Dedifferentiated amniotic fluid mesenchymal stem cell (primary cell): ENCODE measurements around the gene SATB2.

ENCODE experiments used
- DNase-seq: peaks from one replicate; pipeline ENCODE4 v3.0.0-alpha.2; 2016; ENCODE audit errors: extremely low spot score

Gene SATB2

GRCh38 chr2:199405241-199405640, 52.5 kb downstream of the SATB2 start:
- no peak for DNase-seq

DNA sequence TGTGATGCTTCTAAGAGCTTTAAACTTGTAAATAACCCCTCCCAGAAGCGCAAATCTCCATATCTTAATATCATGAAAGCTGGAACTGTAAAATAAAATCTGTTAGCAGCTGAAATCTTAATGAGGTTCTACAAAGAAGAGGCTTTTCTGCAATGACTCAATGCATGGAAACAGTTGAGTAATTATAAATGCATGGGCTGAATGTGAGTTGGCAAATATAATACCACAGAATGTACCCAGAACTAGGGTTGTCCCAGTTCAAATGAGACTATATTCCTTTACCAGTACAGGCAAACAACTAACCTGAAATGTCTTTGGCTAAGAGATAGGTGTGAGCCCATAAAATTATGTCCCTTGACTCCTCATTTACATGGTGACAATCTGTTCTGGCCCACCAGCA, 52.9 kb downstream of the SATB2 start:
- DNase-seq, result peak; percentile 72

- DNase-seq, result no peak
Measured at GRCh38 chr2:199395311-199395710, 62.4 kb downstream of the SATB2 start.

DNA sequence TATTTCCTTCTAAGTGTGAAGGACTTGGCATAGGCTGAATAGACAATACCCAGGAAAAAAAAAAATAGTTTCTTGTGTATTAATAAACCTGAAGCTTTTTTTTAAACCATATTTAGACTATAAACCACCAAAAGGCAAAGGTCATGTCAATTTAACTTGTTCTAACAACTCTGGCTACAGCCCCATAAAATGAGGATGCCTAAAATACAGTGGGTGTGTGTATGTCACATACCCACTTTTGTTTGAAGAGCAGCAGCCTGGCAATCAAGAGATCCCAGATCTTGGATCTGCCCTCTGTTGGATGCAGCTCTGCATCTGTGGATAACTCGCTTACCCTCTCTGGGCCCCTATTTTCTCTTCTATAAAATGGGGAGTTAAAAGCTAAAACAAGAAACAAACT, 65.4 kb downstream of the SATB2 start:
- DNase-seq, result no peak

DNA sequence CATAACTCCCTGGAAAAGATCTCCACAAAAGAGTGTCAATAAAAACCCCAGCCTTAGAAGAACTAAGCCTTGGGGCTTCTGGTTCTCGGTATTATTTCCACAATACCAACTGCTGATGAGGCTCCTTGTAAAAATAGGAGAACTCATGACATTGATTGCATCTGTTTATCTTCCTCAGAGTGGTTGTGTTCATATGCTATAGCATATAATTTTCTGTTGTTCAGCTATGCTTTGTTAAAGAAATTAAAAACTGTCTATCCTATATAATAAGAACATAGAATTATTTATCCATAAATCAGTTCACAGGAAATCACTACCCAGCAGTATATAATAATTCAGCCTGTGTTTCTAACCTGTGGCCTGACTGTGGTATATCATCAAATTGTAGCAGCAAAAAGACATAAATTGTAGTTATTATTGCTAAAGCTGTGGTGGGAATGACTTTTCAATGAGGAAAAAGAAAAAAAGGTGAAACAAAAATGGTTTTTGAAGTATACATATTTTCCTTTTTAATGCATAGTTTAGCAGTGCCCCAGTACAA, 68.9 kb downstream of the SATB2 start:
- DNase-seq, result no peak

GRCh38 chr2:199384043-199384442, 73.7 kb downstream of the SATB2 start:
- DNase-seq, result no peak

GRCh38 chr2:199383021-199383420, 74.7 kb downstream of the SATB2 start:
- no peak for DNase-seq

- peak; percentile 85 for DNase-seq
Measured at GRCh38 chr2:199382091-199382490, 75.6 kb downstream of the SATB2 start.

DNA sequence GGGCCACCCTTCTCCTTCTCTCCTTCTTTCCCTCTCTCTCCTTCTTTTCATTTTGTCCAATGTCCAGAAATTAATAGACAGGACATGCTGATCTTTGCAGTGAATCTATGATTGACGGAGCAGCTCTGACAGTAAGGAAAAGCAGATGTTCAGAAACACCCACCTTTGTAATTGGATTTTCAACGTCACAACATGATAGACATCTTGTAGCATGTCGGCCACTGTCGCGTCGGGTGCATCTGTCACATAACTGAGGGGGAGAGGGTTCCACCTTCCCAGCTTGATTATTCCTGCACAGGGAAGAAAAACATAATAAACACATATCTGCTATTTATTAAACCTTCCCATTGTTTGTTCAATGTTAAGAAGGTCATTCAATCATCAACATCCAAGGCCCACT, 76.2 kb downstream of the SATB2 start:
- DNase-seq, result no peak

DNA sequence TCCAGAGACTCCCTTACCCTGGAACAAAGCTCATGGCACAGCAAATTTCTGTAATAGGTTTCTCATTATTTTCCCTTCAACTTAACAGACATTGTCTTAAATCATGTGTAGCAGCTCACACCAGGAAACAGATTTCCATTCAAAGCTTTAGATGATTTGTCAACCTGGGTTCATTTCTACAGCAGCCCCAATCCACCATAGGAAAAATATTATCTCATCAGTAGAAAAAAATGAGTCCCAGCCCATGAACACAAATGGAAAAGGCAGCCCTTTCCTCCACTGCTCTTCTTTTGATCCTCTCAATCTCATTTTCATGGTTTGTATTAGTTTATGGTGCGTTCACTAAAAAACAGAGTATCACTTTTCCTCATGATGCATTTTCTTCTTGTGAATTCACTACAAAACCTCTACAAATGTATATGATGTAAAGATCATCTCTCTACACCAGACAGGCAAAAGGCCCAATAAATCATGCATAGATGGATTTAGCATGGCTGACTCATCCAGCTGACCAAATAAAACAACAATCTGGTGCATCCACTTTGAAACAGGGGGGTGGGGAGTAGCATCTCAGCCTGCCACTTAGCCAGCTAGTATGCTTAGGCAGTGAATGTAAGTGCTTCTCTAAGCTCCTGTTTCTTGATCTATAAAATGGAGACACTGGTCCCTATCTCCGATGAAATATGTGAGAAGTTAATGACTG, 78.6 kb downstream of the SATB2 start:
- DNase-seq, result peak; percentile 72

- DNase-seq, result peak; percentile 24
Measured at GRCh38 chr2:199370150-199370780, 87.5 kb downstream of the SATB2 start.

DNA sequence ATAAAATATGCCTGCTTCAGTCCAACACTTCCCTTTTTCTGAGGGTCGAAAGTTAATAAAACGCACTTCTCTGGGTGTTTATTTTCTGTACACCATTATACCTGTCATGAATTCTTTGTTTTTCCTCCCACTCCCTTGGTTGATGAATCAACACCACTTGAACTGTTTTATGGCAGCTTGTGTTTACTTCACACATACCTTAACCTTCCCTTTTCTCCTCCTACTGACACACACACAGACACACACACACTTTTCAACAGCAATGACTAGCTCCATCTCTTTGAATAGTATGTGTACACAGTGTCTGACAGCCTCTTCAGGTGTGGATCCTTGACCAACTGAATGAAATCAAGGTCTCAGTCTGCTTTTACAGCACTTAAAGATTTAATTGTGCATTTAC, 91.3 kb downstream of the SATB2 start:
- DNase-seq, result no peak

- DNase-seq, result no peak
Measured at GRCh38 chr2:199364153-199364552, 93.6 kb downstream of the SATB2 start.

DNA sequence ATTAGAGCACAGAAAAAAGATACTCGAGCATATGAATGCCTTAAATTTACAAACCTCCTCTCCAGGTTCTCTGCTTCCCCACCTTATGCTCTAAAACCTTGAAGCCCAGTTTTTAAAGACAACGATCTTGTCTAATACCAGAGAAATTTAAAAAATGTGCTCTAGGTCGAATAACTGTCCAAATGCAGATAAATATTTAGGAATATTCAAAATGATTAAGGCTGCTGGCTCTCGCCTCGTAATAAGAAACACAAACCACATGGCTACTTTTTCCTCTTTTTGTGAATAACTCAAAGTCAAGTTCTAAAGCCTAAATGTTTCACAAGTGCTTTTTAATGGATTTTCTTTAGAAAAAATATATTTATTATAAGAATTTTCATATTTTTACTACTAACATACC, 101.3 kb downstream of the SATB2 start:
- DNase-seq, result no peak

- no peak for DNase-seq
Measured at GRCh38 chr2:199348871-199349270, 108.9 kb downstream of the SATB2 start.

- no peak for DNase-seq
Measured at GRCh38 chr2:199344012-199344411, 113.7 kb downstream of the SATB2 start.

- DNase-seq, result no peak
Measured at GRCh38 chr2:199342334-199342733, 115.4 kb downstream of the SATB2 start.

DNA sequence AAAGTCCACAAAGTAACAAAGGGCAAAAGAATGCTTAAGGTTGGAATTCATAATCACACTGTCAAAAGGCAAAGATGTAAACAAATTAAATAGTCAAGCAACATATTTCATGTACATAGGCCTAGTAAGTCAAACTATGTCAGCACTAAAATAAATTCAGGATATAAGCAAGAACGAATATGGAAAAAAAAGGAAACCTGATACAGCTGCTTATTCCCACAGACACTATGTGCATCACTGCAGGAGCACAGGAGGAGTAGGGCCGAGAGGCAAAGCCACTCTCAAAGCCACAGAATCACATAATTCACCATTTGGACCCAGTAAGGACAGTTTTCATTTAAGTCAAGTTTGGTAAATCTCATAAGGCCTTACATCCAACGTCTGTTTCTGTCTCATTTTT, 116.6 kb downstream of the SATB2 start:
- no peak for DNase-seq

DNA sequence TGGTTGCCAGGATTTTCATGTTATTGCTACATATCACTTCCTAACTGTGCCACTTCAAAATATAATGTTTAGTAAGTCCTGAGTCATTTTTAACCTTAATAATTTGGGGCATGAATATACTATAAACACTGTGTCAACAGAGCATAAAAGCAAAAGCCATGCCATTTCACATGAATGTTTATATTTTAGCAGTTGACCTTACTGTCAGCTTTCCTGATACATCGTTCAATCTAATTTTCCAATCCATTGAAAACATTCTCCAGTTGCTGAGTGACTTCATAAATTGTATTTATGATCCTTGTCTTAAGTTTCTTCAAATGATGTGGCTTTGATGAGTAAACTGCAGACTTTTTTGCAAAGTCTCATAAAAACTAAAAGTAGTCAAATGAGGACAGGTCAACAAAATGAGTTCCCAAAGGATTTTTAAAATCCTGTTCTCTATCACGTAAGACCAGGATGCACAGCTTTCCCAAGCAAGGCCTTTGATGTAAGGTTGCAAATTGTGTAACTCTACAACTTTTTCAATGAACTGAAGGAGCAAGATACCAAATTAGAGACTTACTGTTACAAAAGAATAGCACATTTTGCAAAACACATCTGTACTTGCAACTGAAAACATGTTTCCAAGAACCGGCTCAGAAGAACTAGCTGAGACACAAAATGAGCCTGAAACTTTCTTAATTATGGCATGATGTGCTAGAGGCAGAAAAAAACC, 117.7 kb downstream of the SATB2 start:
- DNase-seq, result peak; percentile 66

- DNase-seq, result no peak
Measured at GRCh38 chr2:199336546-199336945, 121.2 kb downstream of the SATB2 start.

DNA sequence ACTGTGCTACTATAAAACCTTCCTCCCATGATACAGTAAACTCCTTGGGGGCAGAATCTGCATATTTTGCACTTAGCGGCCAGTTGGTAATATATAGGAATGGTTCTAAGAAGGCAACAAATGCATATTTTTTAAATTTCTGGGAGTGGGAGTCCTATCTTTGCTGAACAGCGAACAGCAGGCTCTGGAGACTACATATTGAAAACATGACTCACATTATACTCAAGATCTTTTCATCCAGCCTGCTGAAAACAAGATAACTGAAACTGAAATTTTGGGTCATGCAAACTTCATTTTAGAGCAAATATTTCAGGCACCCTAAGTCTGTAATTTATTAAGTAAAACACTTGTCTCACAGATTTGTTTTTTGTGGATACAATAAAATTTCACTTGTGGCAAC, 122.2 kb downstream of the SATB2 start:
- DNase-seq, result no peak

- DNase-seq, result no peak
Measured at GRCh38 chr2:199329466-199329865, 128.3 kb downstream of the SATB2 start.

DNA sequence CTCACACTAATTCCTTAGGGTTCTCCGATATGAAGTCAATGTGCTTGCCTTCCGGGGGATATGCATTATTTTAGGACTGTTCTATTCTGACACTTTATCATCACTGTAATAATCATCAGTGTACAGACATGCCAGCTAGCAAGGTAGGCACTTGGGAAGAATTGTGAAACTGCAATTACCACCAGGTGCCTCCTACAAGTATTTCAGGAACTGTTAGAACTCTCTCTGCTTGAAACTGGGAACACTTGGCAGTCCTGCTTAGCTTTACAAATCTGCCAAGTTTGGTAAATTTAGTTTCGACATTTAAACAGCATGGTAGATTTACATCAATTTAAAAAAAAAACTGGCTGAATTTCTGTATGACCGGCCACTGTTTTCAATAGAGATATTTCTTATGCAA, 128.7 kb downstream of the SATB2 start:
- no peak for DNase-seq
